K562 (cell line): Measurements from ENCODE around the gene LRFN4. TPM values are rescaled to one million over a fixed set of nuclear protein-coding genes. Genes with fewer than 3 reads are reported as not detected.

Experiments used
- ARID3A ChIP-seq: IDR thresholded peaks from 2 replicates; pipeline ENCODE4 v1.6.1; 2012; ENCODE audit warnings: low read depth, low read length, improper control_type of control experiment, borderline replicate concordance
- CBFB ChIP-seq: sonication (generic); formaldehyde crosslinking; IDR thresholded peaks from 2 replicates; pipeline ENCODE4 v1.4.0; 2020; ENCODE audit warnings: mild to moderate bottlenecking, missing genetic modification reagents
- E2F4 ChIP-seq: sonication (generic); formaldehyde crosslinking; IDR thresholded peaks from 2 replicates; pipeline ENCODE4 v1.8.0; 2022; ENCODE audit warnings: mild to moderate bottlenecking, low read depth, missing genetic modification reagents
- KDM5B ChIP-seq: fragments of 200-600 bp; sonication (generic); IDR thresholded peaks from 2 replicates; pipeline ENCODE4 v1.6.1; 2012; ENCODE audit warnings: low read depth, mild to moderate bottlenecking, moderate library complexity, low read length, control low read depth, inconsistent platforms; ENCODE audit not compliant: insufficient replicate concordance
- KLF13 ChIP-seq: fragments of 450-650 bp; IDR thresholded peaks from 2 replicates; pipeline ENCODE4 v1.6.1; 2016; ENCODE audit warnings: missing genetic modification characterization, low read depth, mild to moderate bottlenecking, missing compliant biosample characterization, moderate library complexity, borderline replicate concordance
- MYBL2 ChIP-seq, 2 experiments: fragments of 450-650 bp in 1 of 2; sonication (generic) in 1 of 2; formaldehyde crosslinking in 1 of 2; IDR thresholded peaks; 2 replicates each; pipeline versions ENCODE4 v1.6.1 to v1.8.1; 2017 to 2022; ENCODE audit warnings: borderline replicate concordance in 1 of 2, inconsistent platforms in 1 of 2, low read depth in 1 of 2, mild to moderate bottlenecking in 1 of 2, missing genetic modification reagents in 1 of 2, moderate library complexity in 1 of 2
- POLR2AphosphoS2 ChIP-seq: IDR thresholded peaks from 2 replicates; pipeline ENCODE4 v1.6.1; 2012; ENCODE audit warnings: low read length, improper control_type of control experiment
- RBBP5 ChIP-seq: fragments of 200-600 bp; sonication (generic); IDR thresholded peaks from 2 replicates; pipeline ENCODE4 v1.6.1; 2012; ENCODE audit warnings: borderline replicate concordance, mild to moderate bottlenecking, low read length, control low read depth, inconsistent platforms; ENCODE audit not compliant: insufficient read depth, poor library complexity, severe bottlenecking
- SUPT5H ChIP-seq: fragments of 450-650 bp; IDR thresholded peaks from 2 replicates; pipeline ENCODE4 v1.6.1; 2016
- THRB ChIP-seq: fragments of 450-650 bp; formaldehyde crosslinking; conservative IDR thresholded peaks from 2 replicates; pipeline ENCODE4 v1.4.0; 2022; ENCODE audit warnings: mild to moderate bottlenecking, missing genetic modification characterization
- TRIM24 ChIP-seq, 2 experiments: fragments of 450-650 bp; IDR thresholded peaks; 2 replicates each; pipeline ENCODE4 v1.6.1; 2016
- U2AF2 ChIP-seq: fragments of 200-400 bp; formaldehyde crosslinking; optimal IDR thresholded peaks from 2 replicates; pipeline ENCODE3; 2017; ENCODE audit warnings: low read depth, mild to moderate bottlenecking, low read length
- UBTF ChIP-seq, 2 experiments: IDR thresholded peaks; 2 replicates each; pipeline ENCODE4 v1.6.1; 2012; ENCODE audit warnings: improper control_type of control experiment in 2 of 2, low read depth in 2 of 2, low read length in 2 of 2, borderline replicate concordance in 1 of 2
- ZBTB9 ChIP-seq: fragments of 450-650 bp; formaldehyde crosslinking; IDR thresholded peaks from 2 replicates; pipeline ENCODE4 v1.4.0; 2020; ENCODE audit warnings: mild to moderate bottlenecking, moderate library complexity
- polyA plus RNA-seq, 8 experiments: library from polyadenylated mRNA; depleted of rRNA in 4 of 8; stranded (reverse) in 5 of 8; unstranded in 3 of 8; fragments of >200 nt; fragmentation: Nextera tagmentation in 2 of 8; fragmentation: Illumina TruSeq in 1 of 8; extraction: Ambion mirVana in 2 of 8; extraction: Trizol in 1 of 8; gene quantifications; 2 replicates each; pipeline versions ENCODE4 v1.2.1 to v1.2.3, GENCODE V29; 2011 to 2014; ENCODE audit warnings: inconsistent platforms in 1 of 8, missing spikeins in 1 of 8
- total RNA-seq, 7 experiments: library from RNA; depleted of rRNA in 6 of 7; stranded (reverse); fragments of >200 nt in 6 of 7; fragmentation: Illumina TruSeq in 2 of 7; extraction: Trizol in 2 of 7; gene quantifications; 2 replicates each; pipeline versions ENCODE4 v1.2.1 to v1.2.3, GENCODE V29; 2011 to 2021; ENCODE audit warnings: low replicate concordance in 1 of 7
- TF ChIP-seq, protein P1 (sequence below), 2 experiments: fragments of 450-650 bp in 1 of 2; sonication (generic) in 1 of 2; formaldehyde crosslinking; conservative IDR thresholded peaks; 2 replicates each; pipeline versions ENCODE4 v1.4.0 to v1.8.1; 2020 to 2022; ENCODE audit warnings: mild to moderate bottlenecking in 1 of 2, missing genetic modification reagents in 1 of 2

Gene LRFN4
- total and polyA plus RNA-seq, 9 of the 15 experiments (the other 6 are each of a cell fraction or from before 2014, with no cell fraction given), result 0.10 to 60.1 (median 6.7) TPM

- TF ChIP-seq TRIM24 (IDR thresholded peaks at IDR 0.05), result 0 out of 4 replicates have a peak, but pooled peaks of 1 of the 2 experiments have one; percentile 8
- TF ChIP-seq E2F4, result no peak
- TF ChIP-seq KDM5B, result peak; percentile 70
- no peak for TF ChIP-seq ARID3A
- TF ChIP-seq RBBP5, result peak; percentile 30
- 0 out of 4 replicates have a peak, but pooled peaks of 1 of the 2 experiments have one; percentile 63 for TF ChIP-seq UBTF (IDR thresholded peaks at IDR 0.05; ENCODE audit: borderline replicate concordance in 1 of 2, low read depth in 2 of 2, low read length in 2 of 2)
- TF ChIP-seq MYBL2 (IDR thresholded peaks at IDR 0.05; ENCODE audit: low read depth), result peak; percentile 54; the same call in 1 of the 2 replicates
- no peak for TF ChIP-seq MYBL2 (CRISPR knock-in tag; IDR thresholded peaks at IDR 0.05; ENCODE audit: borderline replicate concordance)
- peak; percentile 71; the same call in 1 of the 2 replicates for TF ChIP-seq ZBTB9 (CRISPR knock-in tag)
- TF ChIP-seq POLR2AphosphoS2, result peak; percentile 87; the same call in 1 of the 2 replicates
- no peak for TF ChIP-seq KLF13 (tag)
- TF ChIP-seq CBFB (CRISPR knock-in tag), result peak; percentile 71; the same call in 1 of the 2 replicates
- TF ChIP-seq U2AF2, result no peak
- TF ChIP-seq SUPT5H, result peak; percentile 91
- TF ChIP-seq THRB (CRISPR knock-in tag), result no peak
- TF ChIP-seq, protein P1, sequence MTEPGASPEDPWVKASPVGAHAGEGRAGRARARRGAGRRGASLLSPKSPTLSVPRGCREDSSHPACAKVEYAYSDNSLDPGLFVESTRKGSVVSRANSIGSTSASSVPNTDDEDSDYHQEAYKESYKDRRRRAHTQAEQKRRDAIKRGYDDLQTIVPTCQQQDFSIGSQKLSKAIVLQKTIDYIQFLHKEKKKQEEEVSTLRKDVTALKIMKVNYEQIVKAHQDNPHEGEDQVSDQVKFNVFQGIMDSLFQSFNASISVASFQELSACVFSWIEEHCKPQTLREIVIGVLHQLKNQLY (CRISPR knock-in tag; conservative IDR thresholded peaks at IDR 0.05), result 0 out of 4 replicates have a peak, but pooled peaks of 1 of the 2 experiments have one; percentile 20
Observed at GRCh38 chr11:66855574-66856495, 1.0 kb upstream of the LRFN4 start (continued).
